Embryonic facial prominence (tissue), 1 donor: ENCODE measurements around the gene NRP2.

Experiments used
- DNase-seq: peaks from one replicate; pipeline ENCODE4 v3.0.0-alpha.2; 2016; ENCODE audit errors: extremely low spot score

The NRP2 gene

DNA sequence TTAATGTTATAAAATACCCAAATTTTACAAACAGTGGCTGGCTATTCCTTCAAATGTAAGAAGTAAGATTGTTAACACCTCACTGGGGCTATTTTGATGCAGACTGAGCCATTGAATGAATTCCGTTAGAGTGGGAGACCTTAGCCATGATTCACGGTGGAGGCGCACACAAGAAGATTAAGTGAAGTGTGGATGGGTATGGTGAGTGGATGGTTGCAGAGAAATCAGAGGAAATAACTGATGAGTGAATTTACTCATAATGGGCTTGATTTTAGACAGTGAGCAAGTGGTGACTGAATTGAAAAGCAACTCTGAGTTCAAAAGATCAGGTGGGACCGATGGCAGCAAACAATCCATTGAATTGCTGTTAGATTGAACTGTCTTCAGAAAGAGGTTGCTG, 75.0 kb downstream of the NRP2 start:
- no peak for DNase-seq

DNA sequence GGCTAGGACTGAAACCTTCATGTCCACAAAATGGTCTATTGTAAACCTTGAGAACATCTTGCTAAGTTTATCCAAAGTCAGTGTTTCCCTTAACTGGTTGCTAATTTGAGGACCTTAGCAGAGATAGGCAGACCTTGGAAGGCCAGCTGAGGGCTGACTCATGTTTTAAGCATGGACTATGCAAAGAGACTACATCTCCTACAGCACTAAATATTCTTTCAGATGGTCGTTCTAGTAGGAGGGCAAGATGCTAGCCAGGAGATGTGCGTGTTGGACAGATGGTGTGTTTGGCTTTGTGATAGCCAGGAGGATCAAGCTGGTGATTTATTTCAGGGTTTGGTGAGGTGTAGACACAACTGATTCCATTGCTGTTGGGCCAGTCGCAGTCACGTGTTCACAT, 75.8 kb downstream of the NRP2 start:
- no peak for DNase-seq

DNA sequence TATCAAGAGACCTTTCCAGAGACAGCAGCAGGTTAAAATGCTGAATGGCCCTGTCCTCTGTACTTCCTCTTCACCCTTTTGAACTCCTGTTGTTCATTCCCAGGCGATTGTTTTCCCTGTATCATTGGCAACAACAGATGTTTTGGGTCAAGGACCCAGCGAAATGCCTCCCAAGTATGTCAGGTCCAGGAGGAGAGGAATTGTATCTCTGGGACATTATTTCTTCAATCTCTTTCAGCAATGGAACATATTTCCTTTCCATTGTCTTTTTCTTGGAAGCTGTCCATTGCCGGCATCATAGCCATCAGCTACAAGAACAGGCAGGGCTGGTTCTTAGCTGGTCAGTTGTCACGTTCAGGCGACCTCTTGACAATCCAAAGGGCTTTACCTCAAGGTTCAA, 76.2 kb downstream of the NRP2 start:
- no peak for DNase-seq

DNA sequence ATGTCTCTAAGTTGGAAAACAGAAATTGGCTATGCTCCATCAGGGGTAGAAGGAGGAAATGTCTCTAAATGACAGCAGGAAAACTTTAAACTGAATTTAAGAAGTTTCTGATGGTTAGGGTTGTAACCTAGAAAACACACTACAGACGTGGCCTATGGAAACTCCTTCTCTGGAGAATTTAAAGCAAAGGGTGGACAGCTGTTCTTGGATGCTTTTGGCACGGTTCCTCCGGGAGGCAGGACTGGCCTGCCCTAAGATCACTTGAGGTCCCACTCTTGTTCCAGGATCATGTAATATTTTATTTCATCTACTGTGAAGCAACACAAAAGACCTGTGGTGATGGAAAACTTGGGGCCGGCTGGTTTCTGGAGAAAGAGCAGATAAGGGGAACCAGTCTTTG, 77.0 kb downstream of the NRP2 start:
- DNase-seq: no peak

DNA sequence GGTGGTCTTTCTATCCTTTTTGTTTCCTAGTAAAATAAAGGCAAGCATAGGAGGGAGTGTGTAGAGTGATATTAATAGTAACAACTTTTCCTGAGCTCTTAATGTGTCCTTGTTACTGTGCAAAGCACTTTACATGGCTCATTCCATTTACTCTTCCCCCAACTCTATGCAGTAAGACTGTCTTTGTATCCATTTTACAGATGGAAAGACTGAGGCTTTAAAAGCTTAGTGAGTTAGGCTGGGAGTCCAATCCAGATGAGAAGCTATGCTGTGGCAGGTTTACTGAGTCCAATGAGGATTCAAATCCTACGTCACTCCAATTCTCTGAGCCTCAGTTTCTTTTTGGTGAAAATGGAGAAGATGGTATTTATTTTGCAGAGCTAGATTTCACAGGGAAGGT, 77.4 kb downstream of the NRP2 start:
- DNase-seq: no peak

DNA sequence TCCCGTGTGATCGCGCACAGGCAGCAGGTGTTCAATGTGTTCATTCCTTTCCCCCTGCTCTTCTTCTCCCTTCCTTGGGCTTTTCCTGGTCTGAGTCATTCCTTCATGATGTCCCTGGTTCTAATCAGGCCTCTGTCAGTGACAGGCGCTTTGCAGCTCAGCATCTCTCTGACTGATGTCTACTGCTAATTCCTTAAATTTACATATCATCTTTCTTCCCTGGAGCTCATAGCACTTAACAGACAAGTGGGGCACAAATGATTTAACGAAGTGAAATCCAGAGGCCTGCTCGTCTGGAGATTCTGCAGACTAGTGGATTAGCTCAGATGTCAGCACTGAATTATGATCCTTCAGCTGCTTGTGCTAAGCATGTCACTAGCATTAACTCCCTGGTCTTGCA, 77.9 kb downstream of the NRP2 start:
- DNase-seq: no peak

DNA sequence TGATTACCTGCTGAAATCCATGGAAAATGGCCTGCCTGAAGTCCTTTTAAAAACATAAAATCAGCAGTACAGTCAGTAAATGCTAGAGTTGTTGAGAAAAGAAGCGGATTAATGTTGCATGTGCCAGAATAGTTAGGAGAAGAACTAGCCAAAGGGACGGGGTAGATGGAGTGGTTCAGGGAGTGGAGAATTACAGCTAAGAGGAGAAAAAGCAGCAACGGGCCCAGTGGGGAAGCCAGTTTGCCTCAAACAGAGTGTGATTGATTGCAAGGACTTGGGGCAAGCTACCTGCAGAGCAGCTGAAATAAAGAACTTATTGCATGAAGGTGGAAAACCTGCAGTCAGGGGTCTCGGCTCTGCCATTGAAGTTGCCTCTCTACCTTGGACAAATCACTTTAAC, 79.1 kb downstream of the NRP2 start:
- DNase-seq: no peak

DNA sequence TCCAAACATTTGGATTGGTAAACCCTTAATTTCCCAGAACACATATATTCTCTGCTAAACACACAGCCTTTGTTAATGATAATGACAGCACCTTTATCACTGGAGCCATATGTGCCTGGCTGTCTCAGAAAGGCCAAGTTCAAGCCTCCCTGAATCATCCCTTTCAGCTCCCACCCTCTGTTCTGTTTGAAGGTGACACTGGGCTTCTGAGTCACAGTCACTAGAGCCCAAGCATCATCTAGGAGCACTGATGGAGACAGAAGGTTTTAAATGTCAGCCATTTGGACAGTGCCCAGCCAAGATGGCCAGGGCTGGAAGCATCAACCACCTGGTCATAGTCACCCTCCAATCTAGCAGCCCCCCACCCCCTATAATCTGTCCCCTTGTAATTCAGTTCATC, 80.6 kb downstream of the NRP2 start:
- DNase-seq: no peak

DNA sequence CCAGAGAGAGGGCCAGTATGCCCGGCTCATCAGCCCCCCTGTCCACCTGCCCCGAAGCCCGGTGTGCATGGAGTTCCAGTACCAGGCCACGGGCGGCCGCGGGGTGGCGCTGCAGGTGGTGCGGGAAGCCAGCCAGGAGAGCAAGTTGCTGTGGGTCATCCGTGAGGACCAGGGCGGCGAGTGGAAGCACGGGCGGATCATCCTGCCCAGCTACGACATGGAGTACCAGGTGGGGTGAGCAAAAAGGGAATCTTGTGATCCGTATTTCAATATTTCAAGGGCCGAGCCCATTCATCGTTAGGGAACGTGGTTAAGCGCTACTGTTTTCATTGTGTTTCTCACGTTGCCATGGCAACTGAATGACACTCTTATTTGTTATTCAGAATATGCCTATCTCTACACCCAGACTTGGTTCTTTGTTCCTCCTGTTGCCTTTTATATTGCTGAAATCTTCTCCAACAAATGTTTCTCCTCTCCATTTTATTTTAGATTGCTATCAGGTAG, 81.5 kb downstream of the NRP2 start:
- DNase-seq: peak; percentile 40

DNA sequence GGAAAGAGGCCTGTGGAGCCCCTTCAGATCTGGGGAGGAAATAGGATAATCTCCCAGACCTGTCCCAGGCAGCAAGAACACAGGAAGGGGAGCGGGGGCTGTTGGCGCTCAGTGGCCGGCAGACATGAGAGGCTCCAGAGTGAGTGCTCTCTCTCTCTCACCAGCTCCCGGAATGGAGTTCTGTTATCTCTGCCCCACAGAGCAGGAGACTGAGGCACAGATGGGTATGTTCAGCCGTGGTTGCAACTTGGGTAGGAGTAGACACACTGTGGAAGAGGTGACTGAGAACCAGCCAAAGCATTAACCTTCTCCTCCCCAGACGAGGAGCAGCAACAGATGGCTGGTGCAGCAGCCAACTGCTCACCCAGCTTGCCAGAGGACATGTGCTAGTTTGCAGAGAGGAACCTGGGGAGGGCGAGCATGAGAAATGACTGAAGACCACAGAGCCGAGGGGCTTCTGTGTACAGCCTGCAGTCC, 82.0 kb downstream of the NRP2 start:
- no peak for DNase-seq

DNA sequence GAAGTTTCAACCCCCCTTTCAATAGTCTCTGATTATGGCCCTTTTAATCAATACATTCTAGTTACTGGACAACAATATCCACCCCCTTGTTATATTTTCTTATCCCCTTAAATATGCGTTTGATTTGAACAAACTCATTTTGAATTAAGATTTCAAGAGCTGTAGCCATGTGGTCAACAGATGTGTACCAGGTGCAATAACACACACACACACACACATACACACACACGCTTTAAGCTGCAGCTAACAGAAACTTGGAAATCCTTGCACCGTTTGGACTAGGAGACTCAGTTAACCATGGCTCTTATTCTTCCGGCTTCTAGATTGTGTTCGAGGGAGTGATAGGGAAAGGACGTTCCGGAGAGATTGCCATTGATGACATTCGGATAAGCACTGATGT, 82.8 kb downstream of the NRP2 start:
- DNase-seq: no peak

DNA sequence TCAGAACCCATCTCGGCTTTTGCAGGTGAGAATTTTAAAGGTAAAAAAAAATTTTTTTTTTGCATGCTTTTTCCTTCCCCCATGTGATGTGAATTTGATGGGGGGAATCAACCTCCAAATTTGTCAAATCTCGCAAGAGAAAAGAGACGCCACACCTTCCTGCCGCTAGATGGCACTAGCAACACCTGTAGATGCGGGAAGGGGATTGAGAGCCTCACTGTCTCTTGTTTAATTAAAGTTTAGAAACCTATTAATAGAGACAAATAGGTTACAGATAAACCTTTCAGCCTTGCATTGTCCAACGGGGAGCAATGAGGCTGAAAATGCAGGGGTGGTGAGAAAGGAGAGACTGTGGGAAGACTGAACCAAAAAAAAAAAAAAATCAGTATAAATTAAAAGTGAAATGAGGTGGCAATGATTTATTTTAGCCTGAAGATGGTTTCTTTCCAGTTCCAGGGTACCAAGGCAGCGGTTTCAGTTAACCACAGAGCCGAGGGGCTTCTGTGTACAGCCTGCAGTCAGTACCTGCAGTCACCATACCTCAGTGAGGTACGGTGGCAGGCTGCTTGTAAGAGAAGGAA, 84.6 kb downstream of the NRP2 start:
- DNase-seq: peak; percentile 29

DNA sequence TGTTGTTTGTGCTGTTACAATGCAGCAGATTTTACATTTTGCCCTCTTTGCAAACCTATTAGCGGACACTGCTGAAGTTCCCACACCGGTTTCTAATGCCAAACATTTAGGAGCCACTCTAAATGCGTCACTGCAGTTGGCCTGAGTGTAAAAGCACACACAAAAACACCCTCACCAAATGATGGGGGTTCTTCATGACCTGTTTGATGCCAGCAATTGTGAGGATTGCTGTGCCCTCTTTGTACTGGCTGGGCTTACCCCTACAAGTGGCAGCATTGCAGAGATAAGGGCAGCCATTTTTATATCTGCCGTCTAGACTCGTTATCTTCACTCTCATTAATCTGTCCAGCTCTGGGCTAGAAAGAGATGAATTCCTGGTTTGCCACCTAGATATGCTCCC, 85.3 kb downstream of the NRP2 start:
- DNase-seq: no peak

DNA sequence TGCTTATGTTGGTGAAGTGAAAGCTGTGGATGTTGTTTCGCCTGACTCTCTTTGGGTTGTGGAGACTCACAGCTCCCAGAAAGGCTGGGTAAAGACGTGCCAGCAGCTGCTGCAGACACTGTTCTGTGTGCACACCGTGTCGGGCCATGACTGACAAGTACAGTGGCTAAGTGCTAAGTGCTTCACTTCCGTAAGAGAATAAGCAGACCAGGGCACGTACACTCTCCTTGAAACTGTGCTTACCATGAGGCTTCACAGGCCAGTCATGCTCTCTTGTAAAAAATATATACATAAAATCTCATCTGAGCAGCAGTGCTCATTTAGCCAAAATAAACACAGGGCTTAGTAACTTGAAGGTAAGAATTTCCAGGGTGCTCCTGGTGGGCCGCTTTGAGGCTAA, 86.0 kb downstream of the NRP2 start:
- no peak for DNase-seq

DNA sequence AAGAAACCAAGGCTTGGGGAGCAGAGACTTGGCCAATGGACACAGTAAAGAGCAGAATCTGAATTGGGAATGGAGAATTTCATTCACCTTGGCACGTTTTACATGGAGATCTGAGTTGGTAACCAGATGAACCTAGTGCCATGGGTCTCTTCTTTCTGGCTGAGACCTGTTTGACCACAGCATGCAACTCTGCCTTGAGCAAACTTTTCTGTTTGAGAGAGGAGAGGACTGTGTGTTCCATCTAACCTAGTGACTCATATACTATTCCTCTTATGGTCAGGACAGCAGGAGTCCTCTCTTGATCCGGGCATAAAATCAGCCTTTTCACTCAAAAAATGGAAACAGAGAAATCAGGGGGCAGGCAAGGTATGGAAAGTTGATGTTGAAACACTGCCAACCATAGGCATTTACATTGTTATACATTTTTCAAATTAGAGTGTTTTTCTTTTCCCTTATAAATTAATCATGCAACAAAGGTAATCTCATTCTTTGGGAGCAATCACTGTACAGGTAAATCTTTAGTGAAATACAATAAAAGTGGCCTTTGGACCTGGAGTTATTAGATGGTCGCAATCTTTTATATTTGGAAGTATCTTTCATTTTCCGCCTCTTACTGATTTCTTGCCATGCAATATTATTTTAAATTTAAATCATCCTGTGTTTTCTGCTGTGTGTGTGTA, 86.7 kb downstream of the NRP2 start:
- DNase-seq: no peak

DNA sequence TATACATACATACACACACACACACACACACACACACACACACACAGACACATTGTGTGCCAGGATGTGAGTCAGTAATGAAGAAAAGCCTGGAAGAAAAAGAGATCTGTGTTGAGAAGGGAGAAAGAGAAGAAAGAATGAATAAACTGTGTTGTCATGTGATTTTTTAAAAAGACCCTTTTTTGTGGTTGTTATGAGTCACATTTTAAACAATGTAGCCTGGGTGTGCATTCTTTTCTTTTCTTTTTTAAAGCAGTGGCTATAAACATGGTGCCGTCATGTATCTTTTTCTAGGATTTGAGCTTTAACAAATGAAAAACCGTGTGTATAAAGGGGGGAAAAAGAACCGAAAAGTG, 87.2 kb downstream of the NRP2 start:
- DNase-seq: no peak

DNA sequence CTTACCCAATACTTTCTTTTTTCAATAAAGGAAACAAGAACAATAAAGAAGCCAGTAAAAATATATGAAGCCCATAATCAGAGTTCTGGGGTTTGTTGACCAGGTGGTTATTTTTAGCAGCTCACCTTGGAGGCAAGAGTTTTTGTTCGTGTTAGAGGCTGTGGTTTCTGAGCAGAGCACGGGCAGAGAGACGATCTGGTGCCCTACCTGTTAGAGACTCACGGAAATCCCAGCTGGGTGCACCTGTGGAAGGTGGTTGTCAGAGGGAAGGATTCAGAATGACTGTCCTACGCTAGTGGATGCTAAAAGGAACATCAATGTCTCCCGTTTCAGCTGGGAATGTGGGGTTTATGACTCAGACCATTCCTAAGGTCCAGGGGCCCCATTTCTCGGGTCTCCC, 87.6 kb downstream of the NRP2 start:
- DNase-seq: no peak

DNA sequence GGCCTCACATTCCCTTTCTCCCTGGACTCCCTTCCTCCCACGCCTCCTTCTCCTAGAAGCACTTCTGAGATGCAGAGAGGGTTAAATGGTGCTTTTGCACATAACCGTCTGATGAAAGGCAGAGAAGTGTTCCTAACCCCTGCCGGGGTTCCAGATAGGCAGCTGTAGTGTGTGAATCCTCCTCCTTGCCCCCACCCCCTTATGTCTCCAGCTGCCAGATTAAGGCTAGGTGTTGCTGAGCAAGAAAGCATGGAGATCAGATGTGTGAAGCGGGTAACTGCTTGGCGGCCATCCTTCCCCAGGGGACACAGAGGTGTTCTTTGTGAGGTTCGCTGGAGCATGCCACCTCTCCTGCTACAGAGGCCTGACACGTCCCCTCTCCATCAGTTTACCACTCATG, 88.3 kb downstream of the NRP2 start:
- DNase-seq: no peak

DNA sequence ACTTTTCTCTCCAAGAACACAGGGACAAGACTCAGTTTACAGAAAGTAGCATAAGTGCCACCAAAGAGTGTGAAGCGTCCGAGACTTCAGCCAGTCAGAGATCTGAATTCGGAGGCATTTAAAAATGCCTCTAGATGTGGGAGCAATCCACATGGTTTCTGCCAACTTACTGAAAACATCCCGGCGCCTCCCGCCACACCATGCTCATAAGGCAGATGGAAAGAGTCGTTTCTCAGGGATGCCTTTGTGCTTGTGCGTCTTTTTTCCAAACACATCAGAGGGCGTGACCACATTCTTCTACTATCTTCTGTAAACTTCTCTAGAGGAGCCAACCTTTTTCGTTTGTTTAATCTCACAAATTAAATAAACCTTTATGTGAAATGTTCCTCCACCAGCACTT, 88.7 kb downstream of the NRP2 start:
- no peak for DNase-seq

DNA sequence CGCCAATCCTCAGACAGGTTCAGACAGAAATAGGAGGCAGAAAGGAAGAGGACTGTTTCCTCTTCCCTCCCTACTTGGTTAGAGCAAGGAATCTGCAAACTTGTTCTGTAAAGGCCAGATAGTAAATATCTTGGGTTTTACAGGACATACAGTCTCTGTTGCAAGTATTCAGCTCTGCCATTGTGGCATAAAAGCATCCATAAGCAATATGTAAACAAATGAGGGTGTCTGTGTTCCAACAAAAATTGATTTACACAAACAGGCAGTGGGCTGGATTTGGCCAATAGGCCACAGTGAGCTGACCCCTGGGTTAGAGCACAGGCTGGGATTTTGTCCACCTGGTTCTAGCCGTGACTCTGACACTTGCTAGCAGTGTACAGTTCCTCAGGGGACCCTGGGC, 89.4 kb downstream of the NRP2 start:
- no peak for DNase-seq

DNA sequence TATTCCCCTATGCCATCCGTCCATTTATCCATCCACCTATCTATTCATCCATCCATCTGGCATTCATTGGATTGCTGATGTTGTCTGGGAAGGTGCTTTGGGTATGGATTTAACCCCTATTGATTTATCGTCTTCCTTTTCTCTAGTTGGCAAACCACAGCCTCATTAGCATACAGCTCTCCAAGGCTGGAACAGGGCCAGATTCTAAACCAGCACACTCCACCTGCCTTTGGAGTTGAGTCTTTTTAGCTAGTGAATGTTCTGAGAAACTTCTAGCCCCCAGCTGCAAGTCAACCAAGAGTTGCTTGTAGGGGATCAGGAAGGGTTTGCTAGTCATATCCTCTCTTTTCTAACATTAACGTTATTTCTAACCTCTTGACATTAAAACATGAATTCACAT, 90.7 kb downstream of the NRP2 start:
- DNase-seq: no peak

DNA sequence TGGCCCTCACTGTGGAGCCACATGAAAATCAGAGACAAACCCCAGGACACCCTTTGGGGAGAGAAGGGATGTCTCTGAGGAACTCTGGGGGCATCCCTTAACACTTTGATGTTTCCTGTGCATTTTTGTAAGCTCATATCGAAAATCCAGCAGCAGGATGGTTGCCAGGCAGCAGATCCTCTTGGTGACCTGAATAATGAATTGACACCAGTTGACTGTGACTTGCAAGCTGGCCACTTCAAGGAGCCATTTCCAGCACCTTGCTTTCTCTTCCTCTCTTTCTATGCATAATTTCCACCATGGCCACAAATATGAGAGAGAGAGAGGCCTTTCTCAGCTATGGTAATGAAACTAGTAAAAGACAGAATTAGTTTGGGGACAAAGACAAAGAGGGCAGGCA, 91.7 kb downstream of the NRP2 start:
- DNase-seq: no peak

DNA sequence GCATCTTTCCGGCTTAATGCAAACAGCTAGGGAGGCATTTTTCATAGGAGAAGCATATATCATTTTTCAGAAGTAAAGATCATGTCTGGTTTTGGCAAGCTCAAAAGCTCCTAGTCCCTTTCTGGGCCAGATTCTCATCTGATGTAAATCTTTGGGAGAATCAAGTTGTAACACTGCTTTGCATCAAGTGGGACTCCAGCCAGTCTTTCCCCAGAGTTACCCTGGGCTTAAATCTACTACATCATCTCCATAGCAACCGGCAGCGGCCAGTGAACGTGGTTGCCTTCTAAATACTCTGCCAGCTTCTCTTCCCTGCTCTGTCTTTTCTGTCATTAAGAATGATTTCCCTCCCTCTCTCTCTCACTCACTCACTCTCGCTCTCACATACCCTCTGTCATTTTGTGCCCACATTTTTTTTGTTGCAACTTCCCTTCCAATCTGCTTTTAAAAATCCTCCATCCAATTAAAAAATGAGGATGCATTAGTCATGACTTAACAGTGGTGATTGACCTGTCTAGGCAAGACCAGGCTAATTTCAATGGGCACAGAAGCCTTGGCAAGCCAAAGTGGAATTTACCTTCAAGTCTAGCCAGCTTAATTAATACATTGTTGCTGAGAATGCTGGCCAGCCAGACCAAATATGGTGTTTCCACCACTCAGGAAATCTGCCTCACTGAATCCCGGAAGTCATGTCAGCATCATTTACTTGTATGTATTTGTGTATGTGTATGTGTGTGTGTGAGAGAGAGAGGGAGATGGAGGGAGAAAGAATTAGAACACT, 93.0 kb downstream of the NRP2 start:
- DNase-seq: peak; percentile 76
